Suprapubic skin (tissue), 4 donors: ENCODE measurements around the gene HMGCL. TPM values are rescaled to one million over a fixed set of nuclear protein-coding genes. Genes with fewer than 3 reads are reported as not detected.

Experiments
- DNase-seq, 2 donors: peaks; one replicate each; pipeline ENCODE4 v3.0.0-alpha.2; 2019; ENCODE audit warnings: low spot score in 2 of 2
- H3K27ac ChIP-seq: fragments of 200-600 bp; sonication (generic); one replicate; pipeline ENCODE4 v1.5.1; 2019
- H3K27me3 ChIP-seq: fragments of 200-600 bp; sonication (generic); one replicate; pipeline ENCODE4 v1.5.1; 2019
- H3K36me3 ChIP-seq: fragments of 200-600 bp; sonication (generic); one replicate; pipeline ENCODE4 v1.5.1; 2019
- H3K4me1 ChIP-seq: fragments of 200-600 bp; sonication (generic); one replicate; pipeline ENCODE4 v1.5.1; 2019
- H3K4me3 ChIP-seq: fragments of 200-600 bp; sonication (generic); one replicate; pipeline ENCODE4 v1.5.1; 2019; ENCODE audit warnings: mild to moderate bottlenecking
- H3K9me3 ChIP-seq: fragments of 200-600 bp; sonication (generic); one replicate; pipeline ENCODE4 v1.5.1; 2019
- EP300 ChIP-seq: sonication (generic); formaldehyde crosslinking; IDR thresholded peaks from one replicate; pipeline ENCODE4 v1.6.1; 2017; ENCODE audit warnings: antibody characterized with exemption
- POLR2A ChIP-seq, 2 donors: fragments of 450-650 bp; IDR thresholded peaks; one replicate each; pipeline ENCODE4 v1.6.1; 2017; ENCODE audit warnings: antibody characterized with exemption in 2 of 2, mild to moderate bottlenecking in 2 of 2, moderate library complexity in 2 of 2
- POLR2AphosphoS5 ChIP-seq, 3 donors: sonication (generic); formaldehyde crosslinking; IDR thresholded peaks; one replicate each; pipeline ENCODE4 v1.6.1; 2017; ENCODE audit warnings: antibody characterized with exemption in 3 of 3
- WGBS: methylation state at CpG from one replicate; pipeline ENCODE4 v1.1.5; 2018; 5-methylcytosine and 5-hydroxymethylcytosine counted together
- total RNA-seq, 4 donors: library from RNA; depleted of rRNA; stranded (reverse); fragments of >200 nt; gene quantifications; one replicate each; pipeline ENCODE4 v1.1.0, GENCODE V29; 2016
- TF ChIP-seq, protein P1 (sequence below), 2 donors: fragments of 200-600 bp in 1 of 2; fragments of 450-650 bp in 1 of 2; sonication (generic) in 1 of 2; IDR thresholded peaks; one replicate each; pipeline ENCODE4 v1.5.1; 2016 to 2019; ENCODE audit warnings: antibody characterized with exemption in 2 of 2, mild to moderate bottlenecking in 1 of 2, moderate library complexity in 1 of 2

The HMGCL gene
- total RNA-seq, 4 donors from 2014 or later = 17.7 to 41.9 (median 29.3) TPM

DNA sequence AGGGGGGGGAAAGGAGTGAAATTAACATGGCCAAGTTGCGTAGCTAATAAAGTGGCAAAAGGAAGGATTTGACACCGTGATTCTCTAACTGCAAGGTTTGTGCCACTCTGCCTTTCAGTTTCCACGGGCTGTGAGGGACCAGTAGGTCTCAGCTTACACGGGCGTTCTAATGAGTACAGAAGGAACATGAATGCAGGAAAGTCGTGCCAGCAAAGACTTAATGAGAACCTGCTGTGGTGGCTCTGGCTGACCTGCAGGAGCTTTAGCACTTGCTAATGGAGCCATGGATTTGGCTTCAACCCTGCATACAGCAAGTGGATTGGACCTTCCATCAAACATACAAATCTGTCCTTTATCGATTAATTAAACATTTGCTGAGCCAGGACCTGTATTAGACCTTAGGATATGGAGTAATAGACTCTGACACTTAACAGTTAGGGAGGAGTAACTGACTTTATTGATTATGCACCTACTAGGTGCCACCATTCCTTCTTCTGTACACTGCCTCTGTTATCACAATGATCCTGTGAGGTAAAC, 62.1 kb downstream of the HMGCL start:
- Histone ChIP-seq H3K9me3 (no peaks in the 10 kb centered on the region), H3K36me3 (peaks cover 60% of the 10 kb centered on the region), H3K27me3 (no peaks in the 10 kb centered on the region), H3K4me1 (no peaks in the 10 kb centered on the region), H3K4me3 (no peak overlapping the region), H3K27ac (no peak overlapping the region)
- WGBS = 81% methylated on average over 7 of the region's 7 CpGs
- TF ChIP-seq POLR2A (IDR thresholded peaks at IDR 0.05) (no peak), POLR2AphosphoS5 (IDR thresholded peaks at IDR 0.05) (no peak), EP300 (no peak)
- TF ChIP-seq, protein P1, sequence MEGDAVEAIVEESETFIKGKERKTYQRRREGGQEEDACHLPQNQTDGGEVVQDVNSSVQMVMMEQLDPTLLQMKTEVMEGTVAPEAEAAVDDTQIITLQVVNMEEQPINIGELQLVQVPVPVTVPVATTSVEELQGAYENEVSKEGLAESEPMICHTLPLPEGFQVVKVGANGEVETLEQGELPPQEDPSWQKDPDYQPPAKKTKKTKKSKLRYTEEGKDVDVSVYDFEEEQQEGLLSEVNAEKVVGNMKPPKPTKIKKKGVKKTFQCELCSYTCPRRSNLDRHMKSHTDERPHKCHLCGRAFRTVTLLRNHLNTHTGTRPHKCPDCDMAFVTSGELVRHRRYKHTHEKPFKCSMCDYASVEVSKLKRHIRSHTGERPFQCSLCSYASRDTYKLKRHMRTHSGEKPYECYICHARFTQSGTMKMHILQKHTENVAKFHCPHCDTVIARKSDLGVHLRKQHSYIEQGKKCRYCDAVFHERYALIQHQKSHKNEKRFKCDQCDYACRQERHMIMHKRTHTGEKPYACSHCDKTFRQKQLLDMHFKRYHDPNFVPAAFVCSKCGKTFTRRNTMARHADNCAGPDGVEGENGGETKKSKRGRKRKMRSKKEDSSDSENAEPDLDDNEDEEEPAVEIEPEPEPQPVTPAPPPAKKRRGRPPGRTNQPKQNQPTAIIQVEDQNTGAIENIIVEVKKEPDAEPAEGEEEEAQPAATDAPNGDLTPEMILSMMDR (IDR thresholded peaks at IDR 0.05) = no peak
- no peak for DNase-seq

DNA sequence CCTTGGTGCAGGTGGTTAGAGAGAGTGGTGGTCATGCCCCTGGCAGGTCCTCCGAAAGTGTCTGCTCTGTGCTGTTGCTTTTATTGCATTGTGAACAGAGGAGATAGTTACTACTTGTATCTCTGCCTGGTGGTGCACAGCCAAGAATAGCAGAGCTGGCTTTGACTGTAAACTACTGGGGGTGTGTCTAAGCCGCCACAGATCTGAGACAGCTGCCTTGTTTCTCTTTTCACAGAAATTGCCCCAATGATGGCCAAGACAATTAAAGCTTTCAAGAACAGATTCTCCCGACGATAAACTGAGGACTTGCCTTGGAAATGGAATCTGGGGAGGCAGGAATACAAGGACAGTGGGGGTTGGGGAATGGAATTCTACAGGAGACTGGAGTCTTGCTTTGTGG, 66.0 kb downstream of the HMGCL start:
- Histone ChIP-seq H3K27me3 (no peaks in the 10 kb centered on the region), H3K9me3 (no peaks in the 10 kb centered on the region), H3K4me1 (no peaks in the 10 kb centered on the region), H3K4me3 (no peak overlapping the region), H3K36me3 (peaks cover 84% of the 10 kb centered on the region), H3K27ac (no peak overlapping the region)
- DNase-seq = no peak
- 29% methylated on average over 4 of the region's 4 CpGs for WGBS
- TF ChIP-seq POLR2AphosphoS5 (IDR thresholded peaks at IDR 0.05) (no peak), POLR2A (IDR thresholded peaks at IDR 0.05) (no peak), EP300 (no peak)
- TF ChIP-seq, protein P1 (IDR thresholded peaks at IDR 0.05) = no peak

DNA sequence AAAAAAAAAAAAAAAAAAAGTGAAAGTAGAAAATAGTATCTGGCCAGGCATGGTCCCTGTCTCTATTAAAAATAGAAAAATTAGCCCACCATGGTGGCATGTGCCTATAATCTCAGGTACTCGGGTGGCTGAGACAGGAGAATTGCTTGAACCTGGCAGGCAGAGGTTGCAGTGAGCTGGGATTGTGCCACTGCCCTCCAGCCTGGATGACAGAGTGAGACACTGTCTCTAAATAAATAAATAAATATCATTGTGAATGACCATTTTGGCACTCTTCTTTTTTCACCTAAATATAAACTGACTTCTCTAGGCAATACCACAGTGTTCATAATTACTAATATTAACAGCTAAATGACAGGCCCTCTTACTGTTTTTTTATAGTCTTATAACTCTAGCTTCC, 67.4 kb downstream of the HMGCL start:
- no peak for TF ChIP-seq EP300
- TF ChIP-seq POLR2A (IDR thresholded peaks at IDR 0.05) = no peak
- TF ChIP-seq, protein P1 (IDR thresholded peaks at IDR 0.05) = no peak
- TF ChIP-seq POLR2AphosphoS5 (IDR thresholded peaks at IDR 0.05) = no peak
- DNase-seq = no peak
- Histone ChIP-seq H3K9me3 (no peaks in the 10 kb centered on the region), H3K4me1 (no peaks in the 10 kb centered on the region), H3K4me3 (no peak overlapping the region), H3K27me3 (no peaks in the 10 kb centered on the region), H3K27ac (no peak overlapping the region), H3K36me3 (peaks cover 91% of the 10 kb centered on the region)
- 84% methylated on average over 1 of the region's 1 CpG for WGBS

DNA sequence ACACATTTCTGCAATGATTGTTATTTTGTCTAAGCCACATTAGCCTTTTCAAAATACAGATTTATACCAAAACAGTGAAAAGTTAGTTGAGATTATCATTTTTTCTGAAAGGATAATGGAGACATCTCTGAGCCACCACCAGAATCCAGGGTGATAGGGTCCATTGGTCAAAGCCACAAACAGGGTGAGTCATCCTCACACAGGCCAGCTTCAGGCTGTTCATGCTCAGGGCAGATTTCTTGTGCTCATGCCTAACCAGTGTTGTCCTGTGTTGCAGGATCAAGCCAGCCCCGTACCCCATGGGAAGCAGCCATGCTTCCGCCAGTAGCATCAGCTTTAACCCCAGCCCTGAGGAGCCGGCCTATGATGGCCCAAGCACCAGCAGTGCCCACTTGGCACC, 68.6 kb downstream of the HMGCL start:
- Histone ChIP-seq H3K27ac (no peak overlapping the region), H3K27me3 (no peaks in the 10 kb centered on the region), H3K9me3 (no peaks in the 10 kb centered on the region), H3K36me3 (peaks cover 97% of the 10 kb centered on the region), H3K4me1 (no peaks in the 10 kb centered on the region), H3K4me3 (no peak overlapping the region)
- DNase-seq = no peak
- WGBS = 88% methylated on average over 3 of the region's 3 CpGs
- TF ChIP-seq POLR2A (IDR thresholded peaks at IDR 0.05) = no peak
- TF ChIP-seq, protein P1 (IDR thresholded peaks at IDR 0.05) = no peak
- no peak for TF ChIP-seq POLR2AphosphoS5 (IDR thresholded peaks at IDR 0.05)
- TF ChIP-seq EP300 = no peak

DNA sequence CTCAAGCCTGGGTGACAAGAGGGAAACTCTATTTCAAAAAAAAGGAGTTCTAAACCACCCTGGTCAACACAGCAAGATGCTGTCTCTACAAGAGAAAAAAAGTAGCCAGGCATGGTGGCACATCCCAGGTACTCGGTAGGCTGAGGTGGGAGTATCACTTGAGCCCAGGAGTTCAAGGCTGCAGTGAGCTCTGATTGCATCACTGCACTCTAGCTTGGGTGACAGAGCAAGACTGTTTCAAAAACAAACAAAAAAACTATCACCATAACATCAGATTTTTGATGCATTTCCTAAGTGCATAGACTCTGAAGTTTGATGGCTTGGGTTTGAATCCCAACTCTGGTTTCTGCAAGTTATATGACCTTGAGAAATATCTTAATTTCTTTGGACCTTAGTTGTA, 72.3 kb downstream of the HMGCL start:
- no peak for DNase-seq
- Histone ChIP-seq H3K36me3 (peaks cover 81% of the 10 kb centered on the region), H3K9me3 (no peaks in the 10 kb centered on the region), H3K4me1 (peaks cover 7% of the 10 kb centered on the region), H3K4me3 (no peak overlapping the region), H3K27ac (no peak overlapping the region), H3K27me3 (no peaks in the 10 kb centered on the region)
- TF ChIP-seq, protein P1 (IDR thresholded peaks at IDR 0.05) = no peak
- TF ChIP-seq EP300 (no peak), POLR2AphosphoS5 (IDR thresholded peaks at IDR 0.05) (no peak), POLR2A (IDR thresholded peaks at IDR 0.05) (no peak)
- 91% methylated on average over 1 of the region's 1 CpG for WGBS

Other genes with a start within 250 kb of the HMGCL start
- 1,000 to 10,000 TPM in 3 of 4 donors, 100 to 1,000 TPM in 1; 864 to 1,286 (median 1,238) TPM for gene RPL11, start 133.6 kb downstream of the HMGCL start, total RNA-seq
- gene ELOA, start 82.0 kb downstream of the HMGCL start, total RNA-seq = 10 to 100 TPM; 38.2 to 58.2 (median 42.8) TPM
- gene PITHD1, start 47.0 kb downstream of the HMGCL start, total RNA-seq = 10 to 100 TPM; 49.4 to 93.1 (median 74.3) TPM
- 10 to 100 TPM; 52.7 to 76.9 (median 63.6) TPM for gene LYPLA2, start 34.3 kb downstream of the HMGCL start, total RNA-seq
- 10 to 100 TPM; 15.4 to 26.6 (median 16.9) TPM for gene GALE, start 24.7 kb downstream of the HMGCL start, total RNA-seq
- gene FUCA1, start 42.9 kb upstream of the HMGCL start, total RNA-seq = 10 to 100 TPM; 11.8 to 17.6 (median 13.8) TPM
- not detected for gene CNR2, start 87.9 kb upstream of the HMGCL start, total RNA-seq
- 100 to 1,000 TPM in 1 of 4 donors, 10 to 100 TPM in 3; 80.4 to 101 (median 87.9) TPM for gene PNRC2, start 134.4 kb upstream of the HMGCL start, total RNA-seq
- gene SRSF10, start 154.9 kb upstream of the HMGCL start, total RNA-seq = 100 to 1,000 TPM in 1 of 4 donors, 10 to 100 TPM in 3; 67.7 to 162 (median 74.2) TPM